Measurements from ENCODE around the gene PSMB4. TPM values are rescaled to one million over a fixed set of nuclear protein-coding genes. Genes with fewer than 3 reads are reported as not detected.

PSMB4 gene
- total RNA-seq, 1 donor from 2014 or later = 234 TPM

- Mint-ChIP-seq H3K4me1 (ENCODE audit: low read depth, unreplicated experiment) (peaks cover 5% of the 10 kb centered on the region), H3K4me3 (ENCODE audit: unreplicated experiment) (no peak within 1 kb of the TSS), H3K9me3 (ENCODE audit: unreplicated experiment) (no peaks in the 10 kb centered on the region), H3K36me3 (ENCODE audit: unreplicated experiment) (no peaks in the 10 kb centered on the region), H3K27me3 (ENCODE audit: unreplicated experiment) (peaks cover 7% of the 10 kb centered on the region), H3K27ac (ENCODE audit: unreplicated experiment) (no peak within 1 kb of the TSS)
- TF ChIP-seq, protein P1, sequence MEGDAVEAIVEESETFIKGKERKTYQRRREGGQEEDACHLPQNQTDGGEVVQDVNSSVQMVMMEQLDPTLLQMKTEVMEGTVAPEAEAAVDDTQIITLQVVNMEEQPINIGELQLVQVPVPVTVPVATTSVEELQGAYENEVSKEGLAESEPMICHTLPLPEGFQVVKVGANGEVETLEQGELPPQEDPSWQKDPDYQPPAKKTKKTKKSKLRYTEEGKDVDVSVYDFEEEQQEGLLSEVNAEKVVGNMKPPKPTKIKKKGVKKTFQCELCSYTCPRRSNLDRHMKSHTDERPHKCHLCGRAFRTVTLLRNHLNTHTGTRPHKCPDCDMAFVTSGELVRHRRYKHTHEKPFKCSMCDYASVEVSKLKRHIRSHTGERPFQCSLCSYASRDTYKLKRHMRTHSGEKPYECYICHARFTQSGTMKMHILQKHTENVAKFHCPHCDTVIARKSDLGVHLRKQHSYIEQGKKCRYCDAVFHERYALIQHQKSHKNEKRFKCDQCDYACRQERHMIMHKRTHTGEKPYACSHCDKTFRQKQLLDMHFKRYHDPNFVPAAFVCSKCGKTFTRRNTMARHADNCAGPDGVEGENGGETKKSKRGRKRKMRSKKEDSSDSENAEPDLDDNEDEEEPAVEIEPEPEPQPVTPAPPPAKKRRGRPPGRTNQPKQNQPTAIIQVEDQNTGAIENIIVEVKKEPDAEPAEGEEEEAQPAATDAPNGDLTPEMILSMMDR (IDR thresholded peaks at IDR 0.05; ENCODE audit: partially characterized antibody, unreplicated experiment) = no peak
- peak; percentile 35 for DNase-seq
These were observed 27.1 kb upstream of the PSMB4 start, which contains the start of gene SELENBP1 for GRCh38 chr1:151372058-151372934. Gene SELENBP1, minus strand, starts transcription at chr1:151372705. Its CDS starts 64 bp downstream, at chr1:151372641.

- DNase-seq = no peak
- peaks cover 5% of the 10 kb centered on the region for H3K4me1 Mint-ChIP-seq (ENCODE audit: low read depth, unreplicated experiment)
- TF ChIP-seq, protein P1 (IDR thresholded peaks at IDR 0.05; ENCODE audit: partially characterized antibody, unreplicated experiment) = no peak
- no peak overlapping the region for H3K27ac Mint-ChIP-seq (ENCODE audit: unreplicated experiment)
- H3K27me3 Mint-ChIP-seq (ENCODE audit: unreplicated experiment) = peaks cover 7% of the 10 kb centered on the region
- H3K9me3 Mint-ChIP-seq (ENCODE audit: unreplicated experiment) = no peaks in the 10 kb centered on the region
- no peaks in the 10 kb centered on the region for H3K36me3 Mint-ChIP-seq (ENCODE audit: unreplicated experiment)
- H3K4me3 Mint-ChIP-seq (ENCODE audit: unreplicated experiment) = no peak overlapping the region
These were observed 26.2 kb upstream of the PSMB4 start for GRCh38 chr1:151373196-151373595.

- TF ChIP-seq, protein P1 (IDR thresholded peaks at IDR 0.05; ENCODE audit: partially characterized antibody, unreplicated experiment) = no peak
These were observed 22.1 kb upstream of the PSMB4 start for GRCh38 chr1:151377150-151377884.

GRCh38 chr1:151384584-151384983 is 14.8 kb upstream of the PSMB4 start:
- peaks cover 5% of the 10 kb centered on the region for H3K9me3 Mint-ChIP-seq (ENCODE audit: unreplicated experiment)
- H3K27me3 Mint-ChIP-seq (ENCODE audit: unreplicated experiment) = no peaks in the 10 kb centered on the region
- DNase-seq = no peak
- no peak overlapping the region for H3K27ac Mint-ChIP-seq (ENCODE audit: unreplicated experiment)
- no peak overlapping the region for H3K4me3 Mint-ChIP-seq (ENCODE audit: unreplicated experiment)
- TF ChIP-seq, protein P1 (IDR thresholded peaks at IDR 0.05; ENCODE audit: partially characterized antibody, unreplicated experiment) = no peak
- H3K36me3 Mint-ChIP-seq (ENCODE audit: unreplicated experiment) = no peaks in the 10 kb centered on the region
- H3K4me1 Mint-ChIP-seq (ENCODE audit: low read depth, unreplicated experiment) = no peaks in the 10 kb centered on the region

More at GRCh38 chr1:151377150-151377884, 22.1 kb upstream of the PSMB4 start:
- DNase-seq = no peak
- Mint-ChIP-seq H3K4me1 (ENCODE audit: low read depth, unreplicated experiment) (peaks cover 5% of the 10 kb centered on the region), H3K27ac (ENCODE audit: unreplicated experiment) (no peak overlapping the region), H3K9me3 (ENCODE audit: unreplicated experiment) (no peaks in the 10 kb centered on the region), H3K36me3 (ENCODE audit: unreplicated experiment) (no peaks in the 10 kb centered on the region), H3K27me3 (ENCODE audit: unreplicated experiment) (peaks cover 6% of the 10 kb centered on the region), H3K4me3 (ENCODE audit: unreplicated experiment) (no peak overlapping the region)
